Common myeloid progenitor, CD34-positive (primary cell): ENCODE measurements around the gene INPP5K.
A peak's percentile ranks its signal among the peaks of the same experiment; 100 is the strongest.

Experiments used
- CTCF ChIA-PET: fragments of 350-600 bp; sonication (Branson Sonifier 250); formaldehyde crosslinking; loops from one replicate; lab custom pipeline; 2021; ENCODE audit warnings: antibody characterized with exemption; lab: Charles Lee
- POLR2A ChIA-PET: fragments of 350-600 bp; sonication (Branson Sonifier 250); formaldehyde crosslinking; loops from one replicate; lab custom pipeline; 2021; ENCODE audit warnings: antibody characterized with exemption; lab: Charles Lee
- DNase-seq, 3 donors: peaks; one replicate each; pipeline versions ENCODE4 v3.0.0 to v3.0.0-alpha.2; 2013
- H3K27ac ChIP-seq, 2 experiments: 1 replicate in 1 of 2; 2 replicates in 1 of 2; pipeline ENCODE4 v1.7.0; 2013; ENCODE audit warnings: inconsistent platforms in 2 of 2, low read length in 2 of 2, mild to moderate bottlenecking in 2 of 2, low read depth in 1 of 2, moderate library complexity in 1 of 2; ENCODE audit not compliant: severe bottlenecking in 2 of 2, insufficient read depth in 1 of 2, poor library complexity in 1 of 2
- H3K27me3 ChIP-seq, 5 experiments: replicated peaks in 2 of 5; 1 replicate in 3 of 5; 2 replicates in 2 of 5; pipeline versions ENCODE4 v1.6.1 to v1.7.0; 2013; ENCODE audit warnings: low read length in 4 of 5, mild to moderate bottlenecking in 2 of 5, moderate library complexity in 2 of 5, inconsistent platforms in 1 of 5; ENCODE audit not compliant: insufficient read depth in 5 of 5, control insufficient read depth in 4 of 5
- H3K36me3 ChIP-seq, 4 experiments: 1 replicate in 2 of 4; 2 replicates in 2 of 4; pipeline versions ENCODE4 v1.6.1 to v1.7.0; 2013; ENCODE audit warnings: low read length in 3 of 4, control low read depth in 1 of 4, mild to moderate bottlenecking in 1 of 4; ENCODE audit not compliant: control insufficient read depth in 4 of 4, insufficient read depth in 4 of 4
- H3K4me1 ChIP-seq, 4 experiments: 1 replicate in 3 of 4; 2 replicates in 1 of 4; pipeline versions ENCODE4 v1.6.1 to v1.7.1; 2013; ENCODE audit warnings: low read length in 3 of 4, mild to moderate bottlenecking in 3 of 4, control low read depth in 1 of 4, inconsistent platforms in 1 of 4, moderate library complexity in 1 of 4; ENCODE audit not compliant: control insufficient read depth in 4 of 4, insufficient read depth in 4 of 4; ENCODE audit errors: control extremely low read depth in 1 of 4
- H3K4me3 ChIP-seq, 7 experiments: 1 replicate in 4 of 7; 2 replicates in 3 of 7; pipeline versions ENCODE4 v1.5.1 to v1.7.0; 2013; ENCODE audit warnings: mild to moderate bottlenecking in 7 of 7, low read length in 6 of 7, moderate library complexity in 6 of 7, inconsistent platforms in 2 of 7, low read depth in 2 of 7, control low read depth in 1 of 7; ENCODE audit not compliant: insufficient read depth in 4 of 7, control insufficient read depth in 1 of 7; ENCODE audit errors: extremely low read depth in 1 of 7
- H3K9me3 ChIP-seq, 5 experiments: 1 replicate in 4 of 5; 2 replicates in 1 of 5; pipeline versions ENCODE4 v1.6.1 to v1.7.1; 2013; ENCODE audit warnings: low read length in 4 of 5, mild to moderate bottlenecking in 2 of 5, inconsistent platforms in 1 of 5, low read depth in 1 of 5, moderate library complexity in 1 of 5; ENCODE audit not compliant: control insufficient read depth in 4 of 5, insufficient read depth in 2 of 5; ENCODE audit errors: control extremely low read depth in 1 of 5
- WGBS: methylation state at CpG from one replicate; pipeline ENCODE4 v1.1.5; 2013; ENCODE audit not compliant: insufficient coverage; 5-methylcytosine and 5-hydroxymethylcytosine counted together

INPP5K gene

GRCh38 chr17:1474402-1475189 lies 41.8 kb downstream of the INPP5K start:
- Histone ChIP-seq H3K4me1 (peaks cover 0 to 7% (median 3%) of the 10 kb centered on the region in 4 experiments), H3K9me3 (peaks cover 0 to under 1% (median 0%) of the 10 kb centered on the region in 5 experiments), H3K27ac (no peak overlapping the region), H3K36me3 (no peaks in the 10 kb centered on the region), H3K4me3 (no peak overlapping the region), H3K27me3 (peaks cover 0 to 16% (median 5%) of the 10 kb centered on the region in 5 experiments)
- no peak for DNase-seq
- ChIA-PET POLR2A (no interaction called here), CTCF (interaction anchor here (0.6 to 1.6 kb wide), 4 partner anchors 13 to 109 kb away, joined by 3 to 4 read pairs (median 3); no protein-coding TSS in a partner anchor)
- WGBS, result 99% methylated on average over 20 of the region's 31 CpGs

DNA sequence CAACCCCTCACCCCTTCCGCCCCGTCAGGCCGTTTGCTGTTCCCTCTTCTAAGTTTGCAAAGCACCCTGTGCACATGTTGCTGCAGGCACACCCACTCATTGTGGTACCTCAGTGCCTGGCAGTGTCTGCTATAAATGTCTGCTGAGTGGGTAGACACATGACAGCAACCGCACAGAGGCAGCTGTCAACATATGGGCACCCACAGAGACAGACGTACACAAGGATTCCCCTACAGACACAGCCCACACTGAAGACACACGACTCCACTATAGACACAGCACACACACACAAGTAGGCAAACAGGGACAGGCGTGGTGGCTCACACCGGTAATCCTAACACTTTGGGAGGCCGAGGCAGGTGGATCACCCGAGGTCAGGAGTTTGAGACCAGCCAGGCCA lies 42.6 kb downstream of the INPP5K start:
- H3K9me3 ChIP-seq, result peaks cover 0 to 8% (median 7%) of the 10 kb centered on the region in 5 experiments
- H3K27ac ChIP-seq, result no peak overlapping the region
- no peak for DNase-seq
- ChIA-PET POLR2A (no interaction called here), CTCF (interaction anchor here (1.5 kb wide), 1 partner anchor 20 kb away, joined by 4 read pairs; no protein-coding TSS in a partner anchor)
- WGBS, result 83% methylated on average over 5 of the region's 10 CpGs
- peaks cover 0 to 16% (median 5%) of the 10 kb centered on the region in 5 experiments for H3K27me3 ChIP-seq
- H3K4me1 ChIP-seq, result peaks cover 0 to 7% (median 3%) of the 10 kb centered on the region in 4 experiments
- H3K4me3 ChIP-seq, result no peak overlapping the region
- H3K36me3 ChIP-seq, result no peaks in the 10 kb centered on the region

DNA sequence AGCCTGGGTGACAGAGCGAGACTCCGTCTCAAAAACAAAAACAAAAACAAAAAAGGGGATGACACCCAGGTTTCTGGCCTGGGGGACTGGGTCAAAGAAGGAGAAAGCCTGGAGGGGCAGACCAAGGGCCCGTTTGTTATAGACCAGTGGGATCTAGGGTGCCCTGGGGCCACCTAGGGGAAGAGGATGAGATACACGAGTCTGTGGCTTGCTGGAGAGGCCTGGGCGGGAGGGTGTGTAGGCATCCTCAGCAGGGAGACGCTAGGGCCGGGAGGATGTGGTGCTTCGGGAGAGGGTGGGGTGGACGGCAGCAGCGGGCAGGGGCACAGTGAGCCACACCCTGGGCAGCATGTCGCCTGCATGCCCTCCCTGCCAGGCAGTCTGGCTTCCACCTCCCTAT lies 43.2 kb downstream of the INPP5K start:
- H3K27ac ChIP-seq, result no peak overlapping the region
- no peak overlapping the region for H3K4me3 ChIP-seq
- H3K4me1 ChIP-seq, result peaks cover 0 to 7% (median 3%) of the 10 kb centered on the region in 4 experiments
- no peaks in the 10 kb centered on the region for H3K36me3 ChIP-seq
- ChIA-PET CTCF (interaction anchor here (0.9 to 1.0 kb wide), 3 partner anchors 27 to 108 kb away, joined by 3 to 5 read pairs (median 3); no protein-coding TSS in a partner anchor), POLR2A (interaction anchor here (1.0 kb wide), 1 partner anchor 10 kb away, joined by 8 read pairs; no protein-coding TSS in a partner anchor)
- H3K9me3 ChIP-seq, result peaks cover 0 to 14% (median 9%) of the 10 kb centered on the region in 5 experiments
- H3K27me3 ChIP-seq, result peaks cover 0 to 21% (median 5%) of the 10 kb centered on the region in 5 experiments
- WGBS, result 60% methylated on average over 2 of the region's 11 CpGs
- peak in 1 of 3 donors; percentile 35 for DNase-seq

DNA sequence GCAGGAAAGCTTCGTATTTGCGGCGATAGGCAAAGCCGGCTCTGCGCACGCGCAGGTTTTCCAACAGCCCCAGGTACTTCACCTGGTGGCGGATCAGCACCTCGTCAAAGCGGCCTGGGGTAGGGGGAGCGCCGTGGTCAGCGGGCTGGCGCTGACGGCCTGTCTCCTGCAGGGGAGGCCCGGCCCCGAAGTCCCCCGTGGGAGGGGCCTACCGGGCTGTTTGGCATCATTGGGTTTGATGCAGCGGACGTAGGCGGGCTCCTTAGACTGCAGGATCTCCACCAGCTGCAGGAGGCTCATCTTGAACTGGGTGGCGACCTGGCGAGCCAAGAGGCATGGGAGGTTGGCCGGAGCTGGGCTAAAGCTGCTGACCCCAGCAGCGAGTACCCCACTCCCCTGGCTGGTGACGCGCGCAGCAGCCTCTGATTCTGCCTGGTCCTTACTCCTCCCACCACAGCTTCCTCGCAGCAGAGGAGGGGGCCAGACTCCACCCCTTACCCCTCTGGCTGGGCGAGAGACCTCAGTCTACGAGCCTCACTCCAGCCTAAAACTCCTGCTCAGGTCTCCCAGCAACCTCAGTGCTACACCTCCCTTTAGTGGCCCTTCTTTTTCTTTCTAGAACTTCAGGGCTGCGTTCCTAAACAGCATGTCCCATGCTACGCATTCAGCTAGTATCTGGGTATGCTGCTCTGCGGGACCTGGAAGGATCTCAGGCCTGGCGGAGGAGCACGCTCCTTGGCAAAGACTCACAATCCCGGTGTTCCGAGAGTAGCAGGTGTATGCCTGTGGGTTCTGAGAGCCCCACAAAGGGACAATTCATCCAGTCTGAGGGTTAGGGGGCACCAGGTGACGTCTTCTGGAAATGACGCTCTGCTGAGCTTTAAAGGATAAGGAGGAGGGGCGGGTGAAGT lies 44.2 kb downstream of the INPP5K start:
- WGBS, result 97% methylated on average over 36 of the region's 42 CpGs
- ChIA-PET CTCF (interaction anchor here (0.8 to 1.9 kb wide), 10 partner anchors 9 to 107 kb away, joined by 3 to 5 read pairs (median 3); no protein-coding TSS in a partner anchor), POLR2A (interaction anchor here (1.0 kb wide), 1 partner anchor 9 kb away, joined by 8 read pairs; no protein-coding TSS in a partner anchor)
- Histone ChIP-seq H3K36me3 (no peaks in the 10 kb centered on the region), H3K27ac (no peak overlapping the region), H3K27me3 (peaks cover 0 to 26% (median 5%) of the 10 kb centered on the region in 5 experiments), H3K4me1 (peaks cover 0 to 7% (median 3%) of the 10 kb centered on the region in 4 experiments), H3K9me3 (peaks cover 0 to 16% (median 9%) of the 10 kb centered on the region in 5 experiments), H3K4me3 (no peak overlapping the region)
- DNase-seq, result no peak

DNA sequence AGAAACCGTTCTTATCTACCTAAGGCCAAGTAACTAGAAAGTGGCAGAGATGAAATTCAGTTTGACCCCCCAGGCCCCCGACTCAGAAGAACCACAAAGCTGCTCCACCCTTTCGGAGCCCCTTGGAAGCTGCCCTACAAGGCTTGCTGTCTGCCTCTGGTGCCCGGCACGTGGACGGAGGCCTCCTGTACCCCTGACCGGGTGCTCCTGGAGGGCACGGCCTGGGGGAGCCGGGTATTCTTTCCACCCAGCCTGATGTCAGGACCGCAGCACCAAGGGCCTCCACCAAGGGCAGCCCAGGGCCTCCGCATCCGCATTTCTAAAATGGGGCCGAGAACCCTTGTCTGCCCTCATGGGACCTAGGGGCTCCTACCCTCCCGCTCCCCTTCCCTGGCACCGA lies 44.9 kb downstream of the INPP5K start:
- CTCF ChIA-PET, result interaction anchor here (0.8 to 1.9 kb wide), 6 partner anchors 10 to 105 kb away, joined by 3 to 5 read pairs (median 3); no protein-coding TSS in a partner anchor
- DNase-seq, result no peak
- Histone ChIP-seq H3K27me3 (peaks cover 0 to 29% (median 5%) of the 10 kb centered on the region in 5 experiments), H3K27ac (no peak overlapping the region), H3K36me3 (no peaks in the 10 kb centered on the region), H3K4me1 (peaks cover 0 to 7% (median 3%) of the 10 kb centered on the region in 4 experiments), H3K4me3 (no peak overlapping the region), H3K9me3 (peaks cover 0 to 16% (median 9%) of the 10 kb centered on the region in 5 experiments)
- 98% methylated on average over 13 of the region's 15 CpGs for WGBS
- POLR2A ChIA-PET, result no interaction called here

GRCh38 chr17:1470755-1471462 lies 45.5 kb downstream of the INPP5K start:
- 96% methylated on average over 19 of the region's 25 CpGs for WGBS
- CTCF ChIA-PET, result interaction anchor here (0.5 to 1.9 kb wide), 6 partner anchors 10 to 112 kb away, joined by 3 to 5 read pairs (median 4); no protein-coding TSS in a partner anchor
- H3K9me3 ChIP-seq, result peaks cover 0 to 16% (median 9%) of the 10 kb centered on the region in 5 experiments
- peaks cover 0 to 7% (median 3%) of the 10 kb centered on the region in 4 experiments for H3K4me1 ChIP-seq
- no peak overlapping the region for H3K4me3 ChIP-seq
- H3K27me3 ChIP-seq, result peaks cover 0 to 27% (median 7%) of the 10 kb centered on the region in 5 experiments
- no peak for DNase-seq
- POLR2A ChIA-PET, result interaction anchor here (0.5 to 0.6 kb wide), 2 partner anchors 26 to 46 kb away, joined by 3 read pairs; partner anchors contain the start of gene INPP5K
- H3K36me3 ChIP-seq, result no peaks in the 10 kb centered on the region
- no peak overlapping the region for H3K27ac ChIP-seq
